ENCODE measurements around the gene RANBP3.

DNA sequence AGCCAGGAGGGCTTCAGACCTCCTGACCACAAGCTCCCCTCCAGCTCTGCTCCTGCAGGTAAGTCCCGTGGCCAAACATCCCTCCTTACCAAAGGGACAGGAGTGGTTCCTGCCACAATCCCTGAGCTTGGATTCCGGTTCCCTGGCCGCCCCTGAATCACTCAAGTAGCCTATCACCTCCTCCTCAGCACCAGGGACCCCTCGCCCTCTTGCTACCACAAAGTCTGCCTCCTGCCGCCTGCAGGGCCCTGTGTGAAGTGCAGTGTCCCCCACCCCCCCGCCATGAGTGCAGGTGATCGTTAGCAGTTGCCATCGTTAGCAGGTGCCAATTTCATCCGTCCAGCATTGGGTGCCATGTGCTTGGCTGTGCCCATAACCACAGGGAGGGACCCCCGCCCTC is 40.8 kb upstream of the RANBP3 start:
- TF ChIP-seq, protein P1, sequence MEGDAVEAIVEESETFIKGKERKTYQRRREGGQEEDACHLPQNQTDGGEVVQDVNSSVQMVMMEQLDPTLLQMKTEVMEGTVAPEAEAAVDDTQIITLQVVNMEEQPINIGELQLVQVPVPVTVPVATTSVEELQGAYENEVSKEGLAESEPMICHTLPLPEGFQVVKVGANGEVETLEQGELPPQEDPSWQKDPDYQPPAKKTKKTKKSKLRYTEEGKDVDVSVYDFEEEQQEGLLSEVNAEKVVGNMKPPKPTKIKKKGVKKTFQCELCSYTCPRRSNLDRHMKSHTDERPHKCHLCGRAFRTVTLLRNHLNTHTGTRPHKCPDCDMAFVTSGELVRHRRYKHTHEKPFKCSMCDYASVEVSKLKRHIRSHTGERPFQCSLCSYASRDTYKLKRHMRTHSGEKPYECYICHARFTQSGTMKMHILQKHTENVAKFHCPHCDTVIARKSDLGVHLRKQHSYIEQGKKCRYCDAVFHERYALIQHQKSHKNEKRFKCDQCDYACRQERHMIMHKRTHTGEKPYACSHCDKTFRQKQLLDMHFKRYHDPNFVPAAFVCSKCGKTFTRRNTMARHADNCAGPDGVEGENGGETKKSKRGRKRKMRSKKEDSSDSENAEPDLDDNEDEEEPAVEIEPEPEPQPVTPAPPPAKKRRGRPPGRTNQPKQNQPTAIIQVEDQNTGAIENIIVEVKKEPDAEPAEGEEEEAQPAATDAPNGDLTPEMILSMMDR (IDR thresholded peaks at IDR 0.05 in 4 of 5, conservative IDR thresholded peaks at IDR 0.05 in 1 of 5): no peak
- TF ChIP-seq POLR2A (IDR thresholded peaks at IDR 0.05): no peak

All from gastrocnemius medialis (tissue), 4 donors.